NCI-H1436 (cell line): Measurements from ENCODE around the gene GBX1.

Experiments used
- DNase-seq: peaks from one replicate; lab custom pipeline; 2025; lab: John Stamatoyannopoulos, UW

Gene GBX1

DNA sequence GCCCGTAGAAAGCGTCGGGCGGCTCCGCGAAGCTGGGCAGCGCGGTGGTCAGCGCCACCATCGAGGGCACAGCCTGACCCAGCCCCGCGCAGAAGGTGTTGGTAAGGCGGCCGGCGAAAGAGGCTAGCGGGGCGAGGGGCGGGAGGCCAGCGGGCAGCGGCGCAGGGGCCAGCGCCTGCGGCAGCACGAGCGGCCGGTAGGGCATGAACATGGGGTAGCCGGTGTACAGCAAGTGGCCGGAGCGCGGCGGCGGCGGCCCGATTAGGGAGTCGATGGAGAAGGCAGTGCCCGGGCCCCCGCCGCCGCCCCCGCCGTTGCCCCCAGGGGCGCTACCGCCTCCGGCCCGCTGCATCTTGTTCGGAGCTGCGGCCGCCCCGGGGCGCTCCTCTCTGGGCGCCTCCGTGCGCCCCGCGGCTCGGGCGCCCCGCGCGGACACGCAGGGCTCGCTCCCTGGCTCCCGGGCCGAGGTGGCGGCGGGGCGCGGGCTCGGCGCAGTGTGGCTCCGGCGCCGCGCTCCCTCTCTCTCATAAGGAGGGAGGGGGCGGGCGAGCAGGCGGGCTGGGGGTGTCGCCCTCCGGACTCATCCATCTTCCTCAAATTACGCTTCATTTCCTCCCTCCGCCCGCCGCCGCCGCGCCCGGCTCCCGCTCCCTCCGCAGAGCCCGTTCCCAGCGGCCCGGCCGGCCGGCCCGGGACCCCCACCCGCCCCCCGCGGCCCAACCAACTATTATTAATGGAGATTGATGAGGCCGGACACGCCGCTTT, at the start of gene GBX1:
GBX1 (minus strand) TSS at position 498 of the 765 bp plus-strand sequence; CDS start at position 352, 146 bp downstream.
- DNase-seq: no peak

DNA sequence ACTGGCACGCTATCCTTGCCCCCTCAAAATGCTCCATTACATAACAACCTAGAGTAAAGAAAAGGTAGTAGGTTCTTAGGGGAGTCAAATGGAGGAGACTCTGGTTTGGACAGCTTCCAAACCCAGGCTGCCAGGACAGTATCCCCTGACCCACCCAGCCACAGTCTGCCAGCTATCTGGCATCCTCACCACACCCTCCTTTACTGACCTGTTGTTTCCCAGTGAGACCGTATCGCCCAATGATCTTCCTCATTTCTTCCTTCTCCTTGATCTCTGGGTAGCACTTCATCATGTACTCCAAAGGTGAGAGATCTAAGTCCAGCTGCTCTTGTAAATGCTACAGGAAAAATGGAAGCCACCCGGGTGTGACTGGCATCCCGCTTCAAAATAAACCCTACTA, 47.9 kb upstream of the GBX1 start:
- no peak for DNase-seq

DNA sequence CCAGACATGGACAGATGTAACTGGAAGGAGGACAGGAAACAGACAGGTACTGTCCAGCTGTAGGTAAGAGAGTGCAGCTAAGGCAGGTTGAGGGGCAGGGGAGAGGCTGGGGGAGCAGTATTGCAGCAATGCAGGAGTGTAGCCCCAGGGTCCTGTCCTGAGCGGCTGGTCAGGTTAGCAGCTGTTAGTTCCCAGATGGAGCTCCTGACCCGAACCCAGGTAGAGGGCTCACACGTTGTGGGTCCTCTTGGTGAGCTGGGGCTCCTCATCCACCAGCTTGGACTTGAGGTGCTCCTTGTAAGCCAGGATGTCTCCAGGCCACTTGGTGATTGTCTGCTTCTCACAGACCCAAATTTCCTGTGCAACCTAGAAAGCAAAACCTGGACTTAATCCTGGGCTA, 46.3 kb upstream of the GBX1 start:
- DNase-seq: no peak

DNA sequence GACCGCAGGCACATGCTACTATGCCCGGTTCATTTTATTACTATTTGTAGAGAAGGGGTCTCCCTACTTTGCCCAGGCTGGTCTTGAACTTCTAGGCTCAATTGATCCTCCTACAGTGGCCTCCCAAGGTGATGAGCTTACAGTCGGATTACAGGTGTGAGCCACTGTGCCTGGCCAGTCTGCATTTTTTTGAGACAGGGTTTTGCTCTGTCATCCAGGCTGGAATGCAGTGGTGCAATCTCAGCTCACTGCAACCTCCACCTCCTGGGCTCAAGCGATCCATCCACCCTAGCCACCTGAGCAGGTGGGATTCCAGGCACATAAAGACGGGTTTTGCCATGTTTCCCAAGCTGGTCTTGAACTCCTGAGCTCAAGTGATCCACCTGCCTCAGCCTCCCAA, 45.1 kb upstream of the GBX1 start:
- no peak for DNase-seq

DNA sequence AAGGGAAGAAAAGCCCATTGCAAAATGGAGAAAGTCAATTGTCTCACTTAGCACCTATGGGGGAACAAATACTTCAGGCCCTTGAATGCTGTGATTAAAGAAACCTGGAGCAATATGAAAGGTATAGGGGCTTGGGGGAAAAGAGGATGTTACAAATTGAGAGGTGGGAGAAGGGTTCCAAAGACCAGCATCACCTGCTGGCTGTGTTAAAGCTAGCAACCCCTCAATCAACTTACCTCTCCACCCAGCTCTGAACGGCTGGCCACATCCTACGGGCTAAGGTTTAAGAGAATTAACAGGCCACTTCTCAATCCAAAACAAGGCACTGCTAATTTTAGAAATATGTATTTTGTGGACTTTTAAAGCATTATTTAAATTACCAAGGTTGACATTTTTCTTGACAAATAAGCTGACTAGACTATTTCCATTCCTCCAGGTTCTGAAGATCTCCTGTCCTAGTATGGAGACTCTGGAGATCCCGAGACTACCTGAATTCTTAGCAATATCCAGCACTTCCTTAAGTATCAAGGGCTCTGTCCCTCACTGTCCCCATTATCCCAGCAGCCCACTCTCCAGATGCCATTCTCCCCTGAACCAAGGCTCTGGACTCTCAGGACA, 43.8 kb upstream of the GBX1 start:
- DNase-seq: no peak

DNA sequence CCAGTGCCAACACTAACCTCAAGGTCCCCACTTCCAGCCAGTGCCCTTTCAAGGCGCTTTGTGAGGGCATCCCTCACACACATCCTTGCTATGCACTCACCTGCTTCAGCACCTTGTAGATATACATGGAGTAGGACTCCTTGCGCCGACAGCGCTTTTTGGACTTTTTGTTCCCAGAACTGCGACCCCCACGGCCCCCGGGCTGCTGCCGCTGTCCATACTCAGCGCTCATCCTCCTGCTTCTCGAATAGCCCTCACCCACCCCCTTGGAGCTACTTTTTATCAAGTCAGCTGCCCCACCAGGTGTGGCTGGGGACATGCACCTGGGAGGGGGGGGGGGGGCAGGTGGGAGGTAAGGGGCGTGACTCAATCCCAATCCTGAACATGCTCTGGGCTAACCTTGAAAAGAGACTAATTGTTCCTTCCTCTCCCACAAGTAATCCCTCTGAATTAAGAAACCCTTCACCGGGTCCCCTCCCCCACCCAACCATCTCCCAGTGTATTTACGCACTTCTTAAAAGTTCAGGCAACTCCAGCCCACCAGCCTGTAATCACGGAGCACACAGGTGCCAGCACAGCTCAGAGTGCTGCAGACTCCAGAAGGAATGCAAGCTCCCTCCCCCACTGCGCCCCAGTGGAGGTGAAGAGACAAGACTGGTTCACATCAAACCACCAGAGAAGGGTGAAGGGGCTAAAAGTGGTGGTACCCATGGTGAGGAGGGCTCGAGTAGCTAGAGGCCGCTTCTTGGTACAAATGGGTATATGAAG, 42.8 kb upstream of the GBX1 start, which contains the start of gene H2BK1:
H2BK1 (minus strand) TSS at position 402 of the 768 bp plus-strand sequence; CDS start at position 232, 170 bp downstream.
- no peak for DNase-seq

DNA sequence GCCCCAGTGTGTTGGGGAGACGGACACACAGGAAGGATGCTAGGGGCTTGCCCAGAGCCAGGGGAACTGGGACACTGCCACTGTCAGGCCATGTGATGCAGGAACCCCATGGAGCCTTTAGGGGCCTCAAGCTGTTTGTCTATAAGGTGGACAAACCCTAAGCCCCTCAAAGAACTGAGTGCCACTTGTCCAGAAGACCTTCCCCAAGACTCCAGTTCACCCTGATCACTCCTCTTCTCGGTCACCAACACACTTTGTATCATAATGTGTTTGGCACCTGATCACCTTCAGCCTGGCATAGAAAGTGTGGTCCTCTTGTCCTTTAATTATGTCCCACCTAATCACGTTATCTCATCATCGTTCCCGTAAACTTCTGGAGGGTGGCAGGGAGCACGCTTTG, 42.1 kb upstream of the GBX1 start:
- DNase-seq: no peak

DNA sequence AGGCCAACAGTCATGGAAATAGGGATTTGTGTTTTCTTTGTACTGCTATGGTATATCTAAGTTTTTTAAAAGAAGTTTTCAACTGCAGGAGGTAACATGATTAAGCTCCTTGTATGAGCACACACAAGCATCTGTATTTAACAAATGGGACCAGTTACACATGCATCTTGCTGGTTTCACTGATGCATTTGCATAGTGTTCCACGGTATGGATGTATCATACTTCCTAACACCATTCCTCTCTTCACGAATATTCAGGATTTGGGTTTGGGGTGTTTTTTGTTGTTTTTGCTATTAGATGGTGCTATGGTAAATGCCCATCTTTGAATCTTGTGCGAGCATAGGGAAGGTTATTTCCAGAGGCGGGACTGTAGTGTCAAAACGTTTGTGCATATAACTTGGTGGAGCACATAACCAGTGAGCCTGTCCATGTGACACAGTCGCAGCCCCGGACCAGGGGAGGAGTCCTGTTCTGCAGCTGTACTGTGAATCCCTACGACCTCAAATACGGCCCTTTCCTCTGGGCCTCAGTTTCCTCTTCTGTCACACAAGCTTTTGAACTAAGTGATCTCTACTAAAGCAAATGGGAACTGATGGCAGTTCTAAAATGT, 40.9 kb upstream of the GBX1 start:
- DNase-seq: no peak

- DNase-seq: no peak
Measured at GRCh38 chr7:151207804-151208203, 40.3 kb upstream of the GBX1 start.

- no peak for DNase-seq
Measured at GRCh38 chr7:151207315-151207714, 39.8 kb upstream of the GBX1 start.

GRCh38 chr7:151206914-151207313, 39.4 kb upstream of the GBX1 start:
- DNase-seq: no peak

DNA sequence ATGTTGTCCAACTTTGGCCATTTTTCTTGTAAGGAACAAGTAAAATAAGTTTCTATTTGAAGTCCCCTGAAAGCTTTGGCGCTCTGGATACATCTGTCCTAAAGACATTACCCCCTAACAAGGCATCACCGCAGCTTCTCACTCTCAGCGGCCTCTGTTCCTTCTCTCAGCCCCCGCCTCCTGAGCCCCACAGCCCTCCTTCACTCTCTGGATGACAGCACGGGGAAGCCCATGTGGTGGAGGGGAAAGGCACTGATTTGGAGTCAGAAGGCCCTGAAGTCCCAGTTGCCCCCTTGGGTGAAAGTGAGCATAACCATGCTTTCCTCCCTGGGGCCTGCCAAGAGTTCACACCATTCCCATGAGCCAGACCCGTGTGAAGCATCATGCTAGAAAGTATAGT, 38.2 kb upstream of the GBX1 start:
- no peak for DNase-seq

DNA sequence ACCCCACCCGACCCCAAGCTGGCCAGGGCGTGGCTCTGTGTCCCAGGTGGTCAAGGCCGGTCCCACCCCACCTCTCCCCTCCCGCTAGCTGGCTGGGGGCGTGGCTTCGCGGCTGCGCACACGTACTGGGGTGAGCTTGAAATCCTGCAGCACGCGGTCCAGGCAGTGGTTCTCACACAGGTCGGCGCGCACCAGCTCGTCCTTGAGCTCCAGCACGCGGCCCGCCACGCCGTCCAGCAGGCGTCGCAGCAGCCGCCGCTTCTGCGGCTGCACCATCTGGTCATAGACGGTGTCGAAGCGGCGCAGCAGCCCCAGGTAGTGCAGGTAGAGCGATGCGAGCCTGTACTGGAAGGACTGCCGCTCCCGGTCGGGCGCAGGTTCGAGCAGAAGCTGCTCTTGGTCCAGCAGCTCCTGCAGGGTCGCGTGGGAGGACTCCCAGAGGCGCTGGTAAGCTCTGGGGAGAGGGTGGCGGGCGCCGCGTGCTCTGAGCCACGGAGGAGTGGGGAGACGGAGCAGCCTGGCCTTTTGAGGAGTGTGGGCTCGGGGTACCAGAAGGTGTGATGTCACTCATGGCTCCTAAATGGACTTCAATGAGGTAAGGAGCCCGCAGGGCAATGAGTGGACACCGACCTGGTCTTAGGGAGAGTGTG, 37.0 kb upstream of the GBX1 start:
- no peak for DNase-seq

DNA sequence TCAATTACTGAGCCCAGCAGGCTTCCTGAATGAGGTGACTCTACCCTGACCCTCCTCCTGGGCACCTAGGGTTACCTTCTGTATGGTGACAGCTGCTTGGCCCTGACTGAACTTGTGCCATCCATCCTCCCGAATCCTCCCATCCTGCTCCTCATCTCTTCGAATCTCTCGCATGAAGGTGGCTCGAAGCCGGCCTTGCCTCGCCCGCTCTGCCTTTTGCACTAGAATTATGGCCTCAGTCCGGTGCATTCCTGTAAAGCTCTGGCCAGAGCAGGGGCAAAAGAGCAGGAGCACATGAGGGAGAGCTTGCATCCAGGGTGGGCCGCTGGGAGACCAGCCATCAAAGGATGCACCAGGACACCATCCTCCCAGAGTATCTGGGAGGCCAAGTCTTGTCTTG, 35.3 kb upstream of the GBX1 start:
- DNase-seq: no peak

- no peak for DNase-seq
Measured at GRCh38 chr7:151201751-151202150, 34.3 kb upstream of the GBX1 start.

DNA sequence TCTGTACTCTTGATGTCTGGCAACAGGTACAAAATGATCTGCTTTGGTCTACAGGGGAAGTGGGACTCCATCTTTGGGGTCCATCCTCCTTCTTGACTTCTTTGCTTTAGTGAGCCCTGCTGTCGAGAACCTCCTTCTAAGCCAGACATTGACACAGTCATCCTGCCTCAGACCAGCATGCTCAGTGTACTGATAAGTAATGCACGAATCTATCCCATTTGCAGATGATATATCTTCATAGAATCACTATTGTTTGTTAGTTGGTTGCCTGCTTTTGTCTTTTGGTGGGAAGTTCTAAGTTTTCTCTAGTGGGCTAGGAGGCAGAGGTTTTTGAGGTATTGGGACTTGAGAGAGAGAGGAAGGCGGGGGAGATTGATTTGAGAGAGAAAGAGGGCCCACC, 33.9 kb upstream of the GBX1 start:
- no peak for DNase-seq

DNA sequence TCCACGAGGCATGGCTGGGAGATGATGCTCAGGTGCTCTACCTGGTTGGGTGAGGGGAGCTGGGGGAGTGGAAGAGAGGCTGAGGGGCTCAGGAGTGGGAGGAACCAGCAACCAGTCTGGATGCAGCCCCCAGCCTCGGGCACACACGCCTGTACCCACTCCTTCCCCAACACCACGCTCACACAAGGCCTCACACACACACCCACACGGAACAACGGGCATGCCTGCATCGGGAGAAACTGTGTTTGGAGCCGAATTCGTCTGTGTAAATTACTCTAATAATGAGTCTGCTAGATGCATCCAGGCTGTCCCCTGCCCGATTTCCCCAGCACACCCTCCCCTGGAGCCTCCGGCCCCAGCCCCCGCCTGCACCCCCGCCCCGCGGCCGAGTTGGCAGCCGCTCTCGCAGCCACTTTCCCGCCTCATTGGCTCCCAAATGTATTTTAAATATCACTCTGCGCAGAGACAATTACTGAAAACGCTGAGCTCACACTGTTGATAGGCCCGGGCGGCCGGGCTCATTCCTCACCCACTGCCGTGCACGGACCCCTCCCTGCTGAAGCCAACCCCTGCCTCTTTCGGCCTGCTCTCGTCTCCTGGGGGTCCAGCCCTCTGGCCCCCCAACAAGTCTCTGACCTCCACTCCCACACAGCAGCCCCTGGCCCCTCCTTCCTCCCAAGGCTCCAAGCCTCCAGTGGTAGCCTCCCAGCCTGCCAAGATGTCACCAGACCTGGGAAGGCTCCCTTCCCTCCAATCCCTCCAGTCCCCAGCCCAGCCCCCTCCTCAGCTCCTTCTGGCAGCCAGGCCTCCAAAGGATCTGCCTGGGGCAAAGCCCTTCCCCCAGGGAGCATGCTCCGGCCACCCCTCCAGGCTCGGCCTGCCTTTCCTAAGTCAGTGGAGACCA, 31.7 kb upstream of the GBX1 start:
- peak; percentile 58 for DNase-seq

DNA sequence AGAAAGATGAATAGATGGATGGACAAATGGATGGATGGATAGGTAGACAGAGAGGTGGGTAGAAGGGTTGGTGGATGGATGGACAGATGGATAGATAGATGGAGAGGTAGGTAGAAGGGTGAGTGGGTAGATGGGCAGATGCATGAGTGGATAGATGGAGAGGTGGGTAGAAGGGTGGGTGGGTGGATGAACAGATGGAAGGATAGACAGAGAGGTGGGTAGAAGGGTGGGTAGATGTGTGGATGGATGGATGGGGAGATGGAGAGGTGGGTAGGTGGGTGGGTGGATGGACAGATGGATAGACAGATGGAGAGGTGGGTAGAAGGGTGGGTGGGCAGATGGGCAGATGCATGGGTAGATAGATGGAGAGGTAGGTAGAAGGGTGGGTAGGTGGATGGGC, 30.4 kb upstream of the GBX1 start:
- no peak for DNase-seq

GRCh38 chr7:151195616-151196450, 28.3 kb upstream of the GBX1 start:
- DNase-seq: no peak

DNA sequence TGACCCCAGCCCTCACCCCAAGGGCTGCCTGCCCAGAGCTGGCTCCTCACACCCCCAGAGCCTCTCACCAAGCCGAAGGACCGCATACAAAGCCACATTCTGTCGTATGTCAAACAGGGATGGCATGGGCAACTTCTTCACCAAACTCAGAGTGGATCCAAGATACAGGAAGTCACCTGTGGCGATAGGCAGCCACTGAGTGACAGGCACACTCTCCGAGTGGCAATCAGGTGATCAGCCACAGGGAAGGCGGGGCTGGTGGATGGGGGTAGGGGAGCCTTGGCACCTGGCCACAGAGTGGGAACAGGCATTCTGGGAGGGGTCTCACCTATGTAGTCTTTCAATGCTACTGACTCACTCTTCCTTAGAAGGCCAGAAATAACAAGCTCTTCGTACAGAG, 26.7 kb upstream of the GBX1 start:
- DNase-seq: no peak
